ENCODE results near the gene APBA1. TPM values are rescaled to one million over a fixed set of nuclear protein-coding genes. Genes with fewer than 3 reads are reported as not detected.

The APBA1 gene
- total and polyA plus RNA-seq, 2 donors (not counting 3 experiments of a cell fraction or from before 2014, with no cell fraction given): 6.1 to 11.3 TPM

DNA sequence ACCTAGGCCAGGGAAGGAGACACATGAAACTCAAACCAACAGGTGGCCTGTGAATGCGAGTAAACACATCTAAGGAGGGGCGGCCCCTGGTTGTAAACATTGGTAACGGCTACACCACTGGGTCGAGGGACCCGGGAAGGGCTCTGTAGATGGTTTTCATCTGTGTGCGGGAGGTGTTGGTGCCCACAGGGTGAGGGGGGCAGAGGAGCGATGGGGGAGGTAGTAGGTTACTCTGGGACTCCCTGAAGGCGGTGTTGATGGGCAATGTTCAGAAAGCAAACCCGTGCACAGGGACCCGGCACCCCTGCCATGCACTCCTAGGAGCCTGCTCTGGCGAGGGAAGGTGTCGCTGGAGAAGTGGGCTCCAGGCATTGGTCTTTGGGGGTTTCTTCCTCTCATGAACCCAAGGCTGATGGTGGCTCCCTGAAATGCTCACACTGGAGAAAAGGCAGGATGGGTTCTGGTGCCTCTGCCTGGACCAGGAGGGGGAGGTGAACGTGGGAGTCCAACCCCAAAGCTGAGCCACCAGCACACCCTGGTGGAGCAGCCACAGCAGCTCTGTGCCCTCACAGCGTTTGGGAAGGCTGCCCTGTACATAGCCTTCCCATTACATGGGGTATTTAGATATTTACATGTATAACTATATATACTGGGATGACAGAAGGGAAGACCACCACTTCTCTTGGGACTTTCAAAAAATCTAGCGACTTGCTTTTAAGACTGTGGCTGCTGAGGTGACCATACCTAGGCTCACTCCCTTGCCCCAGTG lies 244.0 kb downstream of the APBA1 start:
- Histone ChIP-seq H3K27ac (ENCODE audit: insufficient read depth, low read depth, low read length) (no peak overlapping the region), H3K36me3 (ENCODE audit: control insufficient read depth in 2 of 2, extremely low read depth in 1 of 2, insufficient read depth in 2 of 2, low read length in 2 of 2) (peaks cover 0 to 2% of the 10 kb centered on the region in 2 experiments), H4K20me1 (replicated peaks; ENCODE audit: control insufficient read depth, extremely low read depth, insufficient read depth, low read length) (no peaks in the 10 kb centered on the region), H3K27me3 (ENCODE audit: control insufficient read depth in 2 of 2, insufficient read depth in 2 of 2, low read length in 2 of 2) (no peaks in the 10 kb centered on the region), H3K9me3 (replicated peaks; ENCODE audit: control insufficient read depth, insufficient read depth, low read length) (no peaks in the 10 kb centered on the region), H3K4me3 (replicated peaks in 1 of 3; ENCODE audit: insufficient read depth in 1 of 3, low read depth in 1 of 3, low read length in 3 of 3) (no peak overlapping the region), H3K79me2 (ENCODE audit: control insufficient read depth, insufficient read depth, low read length) (no peaks in the 10 kb centered on the region), H2AFZ (ENCODE audit: low read depth, low read length) (no peak overlapping the region), H3K4me1 (ENCODE audit: control insufficient read depth, extremely low read depth, insufficient read depth, low read length) (no peaks in the 10 kb centered on the region), H3K9me1 (replicated peaks; ENCODE audit: control insufficient read depth, extremely low read depth, insufficient read depth, low read length) (no peaks in the 10 kb centered on the region), H3K9ac (replicated peaks; ENCODE audit: extremely low read depth, insufficient read depth, low read length) (no peak overlapping the region), H3K4me2 (ENCODE audit: insufficient read depth, low read length) (no peak overlapping the region)
- intact Hi-C loops (cut with micrococcal nuclease) (no loop called here), dilution Hi-C loops (cut with MboI; ENCODE audit: extremely low pct_ligation_motif_present, low sequenced_read_pairs) (no loop called here)
- no peak for FAIRE-seq
- no peak for DNase-seq (ENCODE audit: low read depth, low spot score)
- TF ChIP-seq POLR2AphosphoS5 (IDR thresholded peaks at IDR 0.05; ENCODE audit: insufficient read depth, low read depth, low read length) (no peak), MYC (IDR thresholded peaks at IDR 0.05; ENCODE audit: low read depth, low read length) (no peak), FOS (IDR thresholded peaks at IDR 0.05; ENCODE audit: borderline replicate concordance, insufficient read depth, low read length) (no peak), POLR2A (IDR thresholded peaks at IDR 0.05; ENCODE audit: low read depth, low read length) (no peak), GATA2 (IDR thresholded peaks at IDR 0.05; ENCODE audit: insufficient read depth, insufficient read length, low read depth, low read length) (no peak)
- ChIA-PET POLR2A (no interaction called here), CTCF (no interaction called here)
- BruUV-seq (replicated peaks): no TSS peak

DNA sequence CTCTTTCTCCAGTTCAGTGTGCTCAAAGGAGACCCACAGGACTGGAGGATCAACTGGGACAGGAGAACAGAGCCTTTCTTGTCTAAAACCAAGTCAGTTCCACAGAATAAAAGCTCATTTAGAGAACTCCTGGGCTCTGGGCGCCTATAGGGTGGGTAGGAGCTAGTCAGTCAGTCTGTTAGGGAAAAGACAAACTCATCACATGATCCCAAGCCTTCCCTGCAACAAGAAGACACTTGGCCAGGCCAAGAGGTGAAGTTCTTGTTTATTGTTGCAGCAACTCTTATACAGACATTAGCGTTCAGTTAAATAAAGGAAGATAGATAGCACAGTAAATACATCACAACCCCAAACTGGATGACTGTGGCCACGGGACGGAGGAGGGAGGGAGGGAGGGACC lies 244.9 kb downstream of the APBA1 start:
- peaks cover 0 to 2% of the 10 kb centered on the region in 2 experiments for H3K36me3 ChIP-seq (ENCODE audit: control insufficient read depth in 2 of 2, extremely low read depth in 1 of 2, insufficient read depth in 2 of 2, low read length in 2 of 2)
- H3K79me2 ChIP-seq (ENCODE audit: control insufficient read depth, insufficient read depth, low read length): no peaks in the 10 kb centered on the region
- ChIA-PET CTCF (no interaction called here), POLR2A (no interaction called here)
- H3K27me3 ChIP-seq (ENCODE audit: control insufficient read depth in 2 of 2, insufficient read depth in 2 of 2, low read length in 2 of 2): no peaks in the 10 kb centered on the region
- FAIRE-seq: no peak
- BruUV-seq (replicated peaks): no TSS peak
- no peak for DNase-seq (ENCODE audit: low read depth, low spot score)
- H3K9me3 ChIP-seq (replicated peaks; ENCODE audit: control insufficient read depth, insufficient read depth, low read length): no peaks in the 10 kb centered on the region
- H3K9me1 ChIP-seq (replicated peaks; ENCODE audit: control insufficient read depth, extremely low read depth, insufficient read depth, low read length): no peaks in the 10 kb centered on the region
- dilution Hi-C loops (cut with MboI; ENCODE audit: extremely low pct_ligation_motif_present, low sequenced_read_pairs) (no loop called here), intact Hi-C loops (cut with micrococcal nuclease) (no loop called here)
- H3K27ac ChIP-seq (ENCODE audit: insufficient read depth, low read depth, low read length): no peak overlapping the region
- H3K4me1 ChIP-seq (ENCODE audit: control insufficient read depth, extremely low read depth, insufficient read depth, low read length): no peaks in the 10 kb centered on the region
- H2AFZ ChIP-seq (ENCODE audit: low read depth, low read length): no peak overlapping the region
- H3K4me2 ChIP-seq (ENCODE audit: insufficient read depth, low read length): no peak overlapping the region
- no peaks in the 10 kb centered on the region for H4K20me1 ChIP-seq (replicated peaks; ENCODE audit: control insufficient read depth, extremely low read depth, insufficient read depth, low read length)
- TF ChIP-seq JUN (IDR thresholded peaks at IDR 0.05; ENCODE audit: borderline replicate concordance, insufficient read depth, insufficient read length, low read depth): no peak
- TF ChIP-seq MYC (IDR thresholded peaks at IDR 0.05; ENCODE audit: low read depth, low read length): no peak
- no peak for TF ChIP-seq POLR2A (IDR thresholded peaks at IDR 0.05; ENCODE audit: low read depth, low read length)
- TF ChIP-seq, protein P1, sequence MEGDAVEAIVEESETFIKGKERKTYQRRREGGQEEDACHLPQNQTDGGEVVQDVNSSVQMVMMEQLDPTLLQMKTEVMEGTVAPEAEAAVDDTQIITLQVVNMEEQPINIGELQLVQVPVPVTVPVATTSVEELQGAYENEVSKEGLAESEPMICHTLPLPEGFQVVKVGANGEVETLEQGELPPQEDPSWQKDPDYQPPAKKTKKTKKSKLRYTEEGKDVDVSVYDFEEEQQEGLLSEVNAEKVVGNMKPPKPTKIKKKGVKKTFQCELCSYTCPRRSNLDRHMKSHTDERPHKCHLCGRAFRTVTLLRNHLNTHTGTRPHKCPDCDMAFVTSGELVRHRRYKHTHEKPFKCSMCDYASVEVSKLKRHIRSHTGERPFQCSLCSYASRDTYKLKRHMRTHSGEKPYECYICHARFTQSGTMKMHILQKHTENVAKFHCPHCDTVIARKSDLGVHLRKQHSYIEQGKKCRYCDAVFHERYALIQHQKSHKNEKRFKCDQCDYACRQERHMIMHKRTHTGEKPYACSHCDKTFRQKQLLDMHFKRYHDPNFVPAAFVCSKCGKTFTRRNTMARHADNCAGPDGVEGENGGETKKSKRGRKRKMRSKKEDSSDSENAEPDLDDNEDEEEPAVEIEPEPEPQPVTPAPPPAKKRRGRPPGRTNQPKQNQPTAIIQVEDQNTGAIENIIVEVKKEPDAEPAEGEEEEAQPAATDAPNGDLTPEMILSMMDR (IDR thresholded peaks at IDR 0.05; ENCODE audit: extremely low read depth in 1 of 2, insufficient read depth in 1 of 2, low read depth in 1 of 2, low read length in 2 of 2): no peak
- no peak for TF ChIP-seq GATA2 (IDR thresholded peaks at IDR 0.05; ENCODE audit: insufficient read depth, insufficient read length, low read depth, low read length)
- TF ChIP-seq EZH2 (IDR thresholded peaks at IDR 0.05; ENCODE audit: borderline replicate concordance, low read depth, low read length, severe bottlenecking): no peak
- TF ChIP-seq FOS (IDR thresholded peaks at IDR 0.05; ENCODE audit: borderline replicate concordance, insufficient read depth, low read length): no peak
- no peak for TF ChIP-seq POLR2AphosphoS5 (IDR thresholded peaks at IDR 0.05; ENCODE audit: insufficient read depth, low read depth, low read length)
- TF ChIP-seq, protein P2, sequence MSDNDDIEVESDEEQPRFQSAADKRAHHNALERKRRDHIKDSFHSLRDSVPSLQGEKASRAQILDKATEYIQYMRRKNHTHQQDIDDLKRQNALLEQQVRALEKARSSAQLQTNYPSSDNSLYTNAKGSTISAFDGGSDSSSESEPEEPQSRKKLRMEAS (IDR thresholded peaks at IDR 0.05; ENCODE audit: insufficient read depth, insufficient read length): no peak
- H3K9ac ChIP-seq (replicated peaks; ENCODE audit: extremely low read depth, insufficient read depth, low read length): no peak overlapping the region
- no peak overlapping the region for H3K4me3 ChIP-seq (replicated peaks in 1 of 3; ENCODE audit: insufficient read depth in 1 of 3, low read depth in 1 of 3, low read length in 3 of 3)
